Loucy (cell line): ENCODE data around the gene ULBP1.
A peak's percentile ranks its signal among the peaks of the same experiment; 100 is the strongest.
"Not testable (repeated sequence)": the region's sequence is repeated elsewhere in the genome, so short reads cannot be mapped to it uniquely, and the experiment has no call there.

Experiments
- H2AFZ ChIP-seq: fragments of 200-600 bp; sonication (generic); 2 replicates; pipeline ENCODE4 v1.6.0; 2016; ENCODE audit warnings: antibody characterized with exemption, mild to moderate bottlenecking, low read length, moderate library complexity
- H3F3A ChIP-seq: fragments of 200-600 bp; 2 replicates; pipeline ENCODE4 v1.6.0; 2016; ENCODE audit warnings: antibody characterized with exemption, low read depth, mild to moderate bottlenecking
- H3K27me3 ChIP-seq: fragments of 200-600 bp; sonication (generic); 2 replicates; pipeline ENCODE4 v1.6.1; 2014; ENCODE audit warnings: low read length, mild to moderate bottlenecking; ENCODE audit not compliant: insufficient read depth, poor library complexity, severe bottlenecking
- H3K36me3 ChIP-seq: fragments of 200-600 bp; sonication (generic); 2 replicates; pipeline ENCODE4 v1.6.1; 2016; ENCODE audit warnings: low read length; ENCODE audit not compliant: insufficient read depth
- H3K4me1 ChIP-seq: fragments of 200-600 bp; sonication (generic); 2 replicates; pipeline ENCODE4 v1.5.1; 2014; ENCODE audit warnings: low read length, mild to moderate bottlenecking; ENCODE audit not compliant: insufficient read depth, poor library complexity, severe bottlenecking
- H3K4me2 ChIP-seq: fragments of 200-600 bp; sonication (generic); 2 replicates; pipeline ENCODE4 v1.6.0; 2014; ENCODE audit warnings: antibody characterized with exemption, low read length, low read depth, mild to moderate bottlenecking; ENCODE audit not compliant: poor library complexity, severe bottlenecking
- H3K4me3 ChIP-seq: fragments of 200-600 bp; sonication (generic); 2 replicates; pipeline ENCODE4 v1.5.1; 2014; ENCODE audit warnings: low read length, mild to moderate bottlenecking, mixed read lengths; ENCODE audit not compliant: poor library complexity, severe bottlenecking
- H3K79me2 ChIP-seq: fragments of 200-600 bp; sonication (generic); 2 replicates; pipeline ENCODE4 v1.6.1; 2014; ENCODE audit warnings: low read length; ENCODE audit not compliant: insufficient read depth
- H3K9ac ChIP-seq: fragments of 200-600 bp; sonication (generic); 2 replicates; pipeline ENCODE4 v1.6.0; 2014; ENCODE audit warnings: mild to moderate bottlenecking, low read depth, low read length, moderate library complexity; ENCODE audit not compliant: poor library complexity, severe bottlenecking
- H3K9me2 ChIP-seq: fragments of 200-600 bp; sonication (generic); replicated peaks from 2 replicates; pipeline ENCODE4 v1.6.1; 2016; ENCODE audit warnings: low read depth, low read length, mixed read lengths
- H3K9me3 ChIP-seq: fragments of 200-600 bp; sonication (generic); 2 replicates; pipeline ENCODE4 v1.6.1; 2014; ENCODE audit warnings: mild to moderate bottlenecking, antibody characterized with exemption, low read length, low read depth; ENCODE audit not compliant: insufficient read depth
- H4K20me1 ChIP-seq: fragments of 200-600 bp; sonication (generic); 2 replicates; pipeline ENCODE4 v1.6.0; 2014; ENCODE audit warnings: antibody characterized with exemption, low read length, mild to moderate bottlenecking; ENCODE audit not compliant: insufficient read depth, poor library complexity, severe bottlenecking
- EZH2phosphoT487 ChIP-seq: fragments of 200-600 bp; IDR thresholded peaks from 2 replicates; pipeline ENCODE4 v1.6.1; 2018; ENCODE audit warnings: antibody characterized with exemption, mild to moderate bottlenecking, moderate library complexity, borderline replicate concordance
- TF ChIP-seq, protein P1 (sequence below): fragments of 200-600 bp; sonication (generic); conservative IDR thresholded peaks from 2 replicates; pipeline ENCODE4 v1.5.1; 2014; ENCODE audit warnings: mild to moderate bottlenecking, antibody characterized with exemption, low read length

Gene ULBP1

DNA sequence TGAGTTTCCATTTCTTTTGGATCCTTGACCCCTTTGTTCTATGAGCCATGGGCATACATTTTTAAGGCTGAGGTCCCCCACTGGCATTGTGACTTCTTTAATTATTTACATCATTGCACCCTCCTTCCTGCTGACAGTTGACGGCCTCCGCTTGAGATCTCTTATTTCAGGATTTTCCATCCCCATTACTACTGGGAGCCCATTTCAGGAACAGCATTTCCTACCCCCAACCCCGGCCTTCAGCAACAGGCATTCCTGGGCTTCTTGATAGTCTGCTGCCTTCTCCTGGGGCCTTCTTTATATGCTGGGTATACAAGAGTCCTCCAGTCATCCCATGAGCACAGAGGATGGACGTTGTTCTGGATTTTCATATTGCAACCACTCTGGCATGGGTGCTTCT is 3.8 kb downstream of the ULBP1 start:
- H4K20me1 ChIP-seq, result no peaks in the 10 kb centered on the region
- H3K9ac ChIP-seq, result no peak overlapping the region
- H3K27me3 ChIP-seq, result no peaks in the 10 kb centered on the region

DNA sequence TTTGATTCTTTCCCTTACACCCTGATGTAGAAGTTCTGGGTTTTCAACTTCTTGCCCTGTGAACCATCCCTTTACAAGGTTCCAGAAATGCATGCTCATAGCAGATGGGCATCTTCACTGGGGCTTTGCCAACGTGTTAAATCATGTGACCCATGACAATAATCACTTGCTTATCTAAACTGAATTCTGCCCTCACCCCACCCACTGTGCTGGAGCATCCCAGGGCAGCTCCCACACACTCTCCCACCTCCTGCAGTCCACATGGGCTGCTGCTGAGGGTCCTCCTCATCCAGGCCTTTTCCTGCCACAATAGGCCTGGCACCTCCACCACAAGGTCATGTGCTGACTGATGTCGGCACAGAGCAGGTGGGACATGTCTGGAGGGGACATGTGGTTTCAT is 4.3 kb downstream of the ULBP1 start:
- H3K9me2 ChIP-seq, H4K20me1 ChIP-seq, H3K4me3 ChIP-seq, H3K4me1 ChIP-seq, H3K36me3 ChIP-seq, H3K27me3 ChIP-seq, H2AFZ ChIP-seq, H3F3A ChIP-seq, H3K9me3 ChIP-seq, H3K79me2 ChIP-seq, H3K4me2 ChIP-seq, H3K9ac ChIP-seq: not testable (repeated sequence)

More for the DNA sequence above, 3.8 kb downstream of the ULBP1 start:
- no peaks in the 10 kb centered on the region for H3K9me2 ChIP-seq
- TF ChIP-seq, protein P1, sequence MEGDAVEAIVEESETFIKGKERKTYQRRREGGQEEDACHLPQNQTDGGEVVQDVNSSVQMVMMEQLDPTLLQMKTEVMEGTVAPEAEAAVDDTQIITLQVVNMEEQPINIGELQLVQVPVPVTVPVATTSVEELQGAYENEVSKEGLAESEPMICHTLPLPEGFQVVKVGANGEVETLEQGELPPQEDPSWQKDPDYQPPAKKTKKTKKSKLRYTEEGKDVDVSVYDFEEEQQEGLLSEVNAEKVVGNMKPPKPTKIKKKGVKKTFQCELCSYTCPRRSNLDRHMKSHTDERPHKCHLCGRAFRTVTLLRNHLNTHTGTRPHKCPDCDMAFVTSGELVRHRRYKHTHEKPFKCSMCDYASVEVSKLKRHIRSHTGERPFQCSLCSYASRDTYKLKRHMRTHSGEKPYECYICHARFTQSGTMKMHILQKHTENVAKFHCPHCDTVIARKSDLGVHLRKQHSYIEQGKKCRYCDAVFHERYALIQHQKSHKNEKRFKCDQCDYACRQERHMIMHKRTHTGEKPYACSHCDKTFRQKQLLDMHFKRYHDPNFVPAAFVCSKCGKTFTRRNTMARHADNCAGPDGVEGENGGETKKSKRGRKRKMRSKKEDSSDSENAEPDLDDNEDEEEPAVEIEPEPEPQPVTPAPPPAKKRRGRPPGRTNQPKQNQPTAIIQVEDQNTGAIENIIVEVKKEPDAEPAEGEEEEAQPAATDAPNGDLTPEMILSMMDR, result no peak
- TF ChIP-seq EZH2phosphoT487, result no peak
- H2AFZ ChIP-seq, result no peak overlapping the region
- no peaks in the 10 kb centered on the region for H3K4me1 ChIP-seq
- no peaks in the 10 kb centered on the region for H3K9me3 ChIP-seq
- no peaks in the 10 kb centered on the region for H3F3A ChIP-seq
- no peaks in the 10 kb centered on the region for H3K79me2 ChIP-seq
- H3K4me3 ChIP-seq, result no peak overlapping the region
- no peaks in the 10 kb centered on the region for H3K36me3 ChIP-seq
- H3K4me2 ChIP-seq, result no peak overlapping the region

DNA sequence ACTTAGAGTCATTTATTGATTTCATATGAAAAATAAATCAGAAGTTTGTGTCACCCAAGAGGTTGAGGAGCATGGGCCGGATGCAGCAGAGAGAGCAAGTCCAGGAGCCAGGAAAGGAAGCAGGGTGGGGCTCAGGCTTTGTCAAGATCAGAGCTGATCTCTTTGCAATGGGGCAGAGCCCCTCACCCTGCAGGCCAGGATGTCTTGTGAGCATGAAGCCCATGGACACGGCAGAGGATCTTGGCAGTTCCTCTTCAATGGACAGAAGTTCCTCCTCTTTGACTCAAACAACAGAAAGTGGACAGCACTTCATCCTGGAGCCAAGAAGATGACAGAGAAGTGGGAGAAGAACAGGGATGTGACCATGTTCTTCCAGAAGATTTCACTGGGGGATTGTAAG is 5.2 kb downstream of the ULBP1 start:
- not testable (repeated sequence) for H3K9me3 ChIP-seq, H3K4me3 ChIP-seq, H3K27me3 ChIP-seq, H3K4me1 ChIP-seq, H2AFZ ChIP-seq, H3K4me2 ChIP-seq, H3K9ac ChIP-seq, H3K36me3 ChIP-seq, H4K20me1 ChIP-seq, H3K9me2 ChIP-seq, H3K79me2 ChIP-seq, H3F3A ChIP-seq

DNA sequence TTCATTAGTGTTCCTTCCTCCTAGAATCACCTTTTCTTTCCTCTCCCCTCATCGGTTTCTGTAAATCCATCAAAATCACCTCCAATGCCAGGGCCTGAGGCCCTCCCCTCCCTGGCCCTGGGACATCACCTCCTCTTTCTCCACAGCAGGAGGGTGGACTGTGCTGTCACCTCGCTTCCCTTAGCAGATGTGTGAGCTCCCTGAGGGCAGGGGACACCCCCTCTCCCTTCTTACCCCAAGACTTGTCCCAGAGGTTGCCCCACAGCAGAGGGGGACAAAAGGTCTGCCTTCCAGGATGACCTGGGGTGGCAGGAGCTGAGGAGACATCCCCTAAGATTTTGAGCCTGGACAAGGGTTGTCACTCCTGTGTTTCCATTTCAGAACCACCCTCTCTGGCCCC is 5.9 kb downstream of the ULBP1 start:
- H3K79me2 ChIP-seq, result no peaks in the 10 kb centered on the region
- H3K4me1 ChIP-seq, result peaks cover 7% of the 10 kb centered on the region
- no peaks in the 10 kb centered on the region for H3F3A ChIP-seq
- H3K27me3 ChIP-seq, result no peaks in the 10 kb centered on the region
- H2AFZ ChIP-seq, result no peak overlapping the region
- H3K9me2 ChIP-seq, result no peaks in the 10 kb centered on the region
- H3K9me3 ChIP-seq, result no peaks in the 10 kb centered on the region
- H3K9ac ChIP-seq, result no peak overlapping the region
- no peaks in the 10 kb centered on the region for H4K20me1 ChIP-seq
- no peaks in the 10 kb centered on the region for H3K36me3 ChIP-seq
- no peak overlapping the region for H3K4me3 ChIP-seq
- TF ChIP-seq, protein P1, result no peak
- TF ChIP-seq EZH2phosphoT487, result no peak
- H3K4me2 ChIP-seq, result no peak overlapping the region

DNA sequence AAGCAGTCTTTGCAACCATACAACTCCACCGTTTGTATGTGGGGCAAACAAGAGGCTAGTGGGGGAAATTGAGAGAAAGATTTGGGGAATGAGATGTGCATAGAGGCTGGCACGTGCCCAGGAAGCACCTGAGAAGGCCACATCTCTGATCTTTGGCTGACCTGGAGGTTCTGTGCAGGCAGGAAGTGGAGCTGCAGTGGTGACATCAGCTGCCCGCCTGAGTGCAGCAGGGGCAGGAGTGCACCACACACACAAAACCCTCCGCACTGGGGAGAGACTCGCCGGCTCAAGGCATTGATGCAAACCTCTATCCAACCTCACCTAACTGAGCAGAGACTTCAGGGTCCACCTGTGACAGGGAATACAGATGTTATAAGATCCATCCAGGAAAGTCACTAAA is 10.7 kb downstream of the ULBP1 start:
- H3K4me2 ChIP-seq, result peak overlapping the region; percentile 62
- not testable (repeated sequence) for H3K79me2 ChIP-seq, H3K36me3 ChIP-seq, H3K9me2 ChIP-seq, H3F3A ChIP-seq, H4K20me1 ChIP-seq, H3K9ac ChIP-seq, H3K27me3 ChIP-seq, H3K9me3 ChIP-seq
- peak overlapping the region; percentile 41 for H3K4me3 ChIP-seq
- H3K4me1 ChIP-seq, result peaks cover 13% of the 10 kb centered on the region
- H2AFZ ChIP-seq, result peak overlapping the region; percentile 72
